Measurements from ENCODE around the gene LHPP.

The LHPP gene

GRCh38 chr10:124644771-124645415 is 183.3 kb downstream of the LHPP start:
- DNase-seq (ENCODE audit: low spot score) = no peak

GRCh38 chr10:124645467-124646095 is 184.0 kb downstream of the LHPP start:
- DNase-seq (ENCODE audit: low spot score) = no peak

- DNase-seq (ENCODE audit: low spot score) = peak; percentile 36
These were observed 185.1 kb downstream of the LHPP start for GRCh38 chr10:124646483-124647352.

GRCh38 chr10:124647421-124648130 is 186.0 kb downstream of the LHPP start:
- DNase-seq (ENCODE audit: low spot score) = peak; percentile 82

- no peak for DNase-seq (ENCODE audit: low spot score)
These were observed 186.5 kb downstream of the LHPP start for GRCh38 chr10:124648131-124648475.

GRCh38 chr10:124648738-124649137 is 187.1 kb downstream of the LHPP start:
- peak; percentile 57 for DNase-seq (ENCODE audit: low spot score)

GRCh38 chr10:124649214-124649613 is 187.6 kb downstream of the LHPP start:
- peak; percentile 60 for DNase-seq (ENCODE audit: low spot score)

- no peak for DNase-seq (ENCODE audit: low spot score)
These were observed 188.6 kb downstream of the LHPP start for GRCh38 chr10:124650263-124650662.

GRCh38 chr10:124650820-124651401 is 189.3 kb downstream of the LHPP start:
- no peak for DNase-seq (ENCODE audit: low spot score)

GRCh38 chr10:124651402-124651891 is 189.8 kb downstream of the LHPP start:
- DNase-seq (ENCODE audit: low spot score) = no peak

- no peak for DNase-seq (ENCODE audit: low spot score)
These were observed 190.6 kb downstream of the LHPP start for GRCh38 chr10:124652200-124652599.

GRCh38 chr10:124652701-124653100 is 191.1 kb downstream of the LHPP start:
- DNase-seq (ENCODE audit: low spot score) = no peak

GRCh38 chr10:124653311-124653710 is 191.7 kb downstream of the LHPP start:
- DNase-seq (ENCODE audit: low spot score) = no peak

- no peak for DNase-seq (ENCODE audit: low spot score)
These were observed 192.4 kb downstream of the LHPP start for GRCh38 chr10:124653811-124654651.

- no peak for DNase-seq (ENCODE audit: low spot score)
These were observed 193.1 kb downstream of the LHPP start for GRCh38 chr10:124654686-124655085.

- no peak for DNase-seq (ENCODE audit: low spot score)
These were observed 193.8 kb downstream of the LHPP start for GRCh38 chr10:124655191-124656112.

GRCh38 chr10:124656113-124656490 is 194.5 kb downstream of the LHPP start:
- DNase-seq (ENCODE audit: low spot score) = no peak

- no peak for DNase-seq (ENCODE audit: low spot score)
These were observed 194.9 kb downstream of the LHPP start for GRCh38 chr10:124656541-124656940.

GRCh38 chr10:124657806-124658205 is 196.2 kb downstream of the LHPP start:
- no peak for DNase-seq (ENCODE audit: low spot score)
